GM18868 (cell line): ENCODE results near the gene TMEM11.

Experiments
- ATAC-seq: cut with Tn5 transposase; IDR thresholded peaks from one replicate; pipeline ENCODE4 v1.9.1; 2021; ENCODE audit warnings: mild to moderate bottlenecking, moderate library complexity; ENCODE audit not compliant: unreplicated experiment

Gene TMEM11

GRCh38 chr17:21164216-21164615, 49.7 kb downstream of the TMEM11 start:
- ATAC-seq: no peak

- ATAC-seq: no peak
Measured at GRCh38 chr17:21163101-21163500, 50.9 kb downstream of the TMEM11 start.

- ATAC-seq: no peak
Measured at GRCh38 chr17:21162394-21162775, 51.6 kb downstream of the TMEM11 start.

GRCh38 chr17:21161498-21162393, 52.2 kb downstream of the TMEM11 start:
- no peak for ATAC-seq

- ATAC-seq: no peak
Measured at GRCh38 chr17:21160401-21160800, 53.6 kb downstream of the TMEM11 start.

GRCh38 chr17:21157586-21158370, 56.2 kb downstream of the TMEM11 start:
- ATAC-seq: no peak

GRCh38 chr17:21152731-21153130, 61.2 kb downstream of the TMEM11 start:
- ATAC-seq: no peak

GRCh38 chr17:21149621-21150020, 64.3 kb downstream of the TMEM11 start:
- ATAC-seq: no peak
